Esophagus muscularis mucosa (tissue), 4 donors: ENCODE measurements around the gene INTS15.
"Not testable (repeated sequence)": the region's sequence is repeated elsewhere in the genome, so short reads cannot be mapped to it uniquely, and the experiment has no call there.

Source experiments
- EP300 ChIP-seq: sonication (generic); formaldehyde crosslinking; IDR thresholded peaks from one replicate; pipeline ENCODE4 v1.6.1; 2017; ENCODE audit warnings: antibody characterized with exemption
- POLR2A ChIP-seq: fragments of 450-650 bp; IDR thresholded peaks from one replicate; pipeline ENCODE4 v1.6.1; 2017; ENCODE audit warnings: antibody characterized with exemption, moderate library complexity, mild to moderate bottlenecking, low read depth
- POLR2AphosphoS5 ChIP-seq, 2 donors: sonication (generic); formaldehyde crosslinking; IDR thresholded peaks; one replicate each; pipeline ENCODE4 v1.6.1; 2017; ENCODE audit warnings: antibody characterized with exemption in 2 of 2
- TF ChIP-seq, protein P1 (sequence below), 3 experiments: fragments of 200-600 bp in 2 of 3; fragments of 450-650 bp in 1 of 3; sonication (generic) in 2 of 3; IDR thresholded peaks; one replicate each; pipeline ENCODE4 v1.5.1; 2017 to 2019; ENCODE audit warnings: antibody characterized with exemption in 3 of 3, mild to moderate bottlenecking in 2 of 3, moderate library complexity in 1 of 3

DNA sequence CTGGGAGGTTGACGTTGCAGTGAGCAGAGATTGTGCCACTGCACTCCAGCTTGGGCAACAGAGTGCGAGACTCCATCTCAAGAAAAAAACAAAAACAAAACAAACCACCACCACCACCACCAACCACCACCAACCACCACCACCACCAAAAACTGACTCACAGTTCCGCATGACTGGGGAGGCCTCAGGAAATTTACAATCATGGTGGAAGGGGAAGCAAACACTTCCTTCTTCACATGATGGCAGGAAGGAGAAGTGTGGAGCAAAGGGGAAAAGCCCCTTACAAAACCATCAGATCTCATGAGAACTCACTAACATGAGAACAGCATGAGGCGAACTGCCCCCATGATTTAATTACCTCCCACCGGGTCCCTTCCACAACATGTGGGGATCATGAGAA, 45.1 kb downstream of the INTS15 start:
- TF ChIP-seq POLR2A; POLR2AphosphoS5 (IDR thresholded peaks at IDR 0.05); EP300: not testable (repeated sequence)
- TF ChIP-seq, protein P1, sequence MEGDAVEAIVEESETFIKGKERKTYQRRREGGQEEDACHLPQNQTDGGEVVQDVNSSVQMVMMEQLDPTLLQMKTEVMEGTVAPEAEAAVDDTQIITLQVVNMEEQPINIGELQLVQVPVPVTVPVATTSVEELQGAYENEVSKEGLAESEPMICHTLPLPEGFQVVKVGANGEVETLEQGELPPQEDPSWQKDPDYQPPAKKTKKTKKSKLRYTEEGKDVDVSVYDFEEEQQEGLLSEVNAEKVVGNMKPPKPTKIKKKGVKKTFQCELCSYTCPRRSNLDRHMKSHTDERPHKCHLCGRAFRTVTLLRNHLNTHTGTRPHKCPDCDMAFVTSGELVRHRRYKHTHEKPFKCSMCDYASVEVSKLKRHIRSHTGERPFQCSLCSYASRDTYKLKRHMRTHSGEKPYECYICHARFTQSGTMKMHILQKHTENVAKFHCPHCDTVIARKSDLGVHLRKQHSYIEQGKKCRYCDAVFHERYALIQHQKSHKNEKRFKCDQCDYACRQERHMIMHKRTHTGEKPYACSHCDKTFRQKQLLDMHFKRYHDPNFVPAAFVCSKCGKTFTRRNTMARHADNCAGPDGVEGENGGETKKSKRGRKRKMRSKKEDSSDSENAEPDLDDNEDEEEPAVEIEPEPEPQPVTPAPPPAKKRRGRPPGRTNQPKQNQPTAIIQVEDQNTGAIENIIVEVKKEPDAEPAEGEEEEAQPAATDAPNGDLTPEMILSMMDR (IDR thresholded peaks at IDR 0.05), result not testable (repeated sequence)
